RCC 7860 (cell line): ENCODE data around the gene NOL11.
"Not testable (repeated sequence)": the region's sequence is repeated elsewhere in the genome, so short reads cannot be mapped to it uniquely, and the experiment has no call there.

ENCODE experiments used
- DNase-seq: peaks from one replicate; pipeline ENCODE4 v3.0.0-alpha.2; 2015; ENCODE audit warnings: low spot score
- FAIRE-seq: peaks from 2 replicates; lab custom pipeline; 2012; peaks lifted over from hg19 to GRCh38; lab: Jason Lieb, UNC

The NOL11 gene

GRCh38 chr17:67752160-67752559, 34.4 kb downstream of the NOL11 start:
- DNase-seq, FAIRE-seq: not testable (repeated sequence)

GRCh38 chr17:67753026-67753425, 35.3 kb downstream of the NOL11 start:
- no peak for FAIRE-seq
- DNase-seq = no peak

GRCh38 chr17:67754001-67754400, 36.3 kb downstream of the NOL11 start:
- DNase-seq = no peak
- no peak for FAIRE-seq

GRCh38 chr17:67754686-67755085, 37.0 kb downstream of the NOL11 start:
- DNase-seq, FAIRE-seq: not testable (repeated sequence)

GRCh38 chr17:67756766-67757165, 39.0 kb downstream of the NOL11 start:
- not testable (repeated sequence) for DNase-seq, FAIRE-seq

- FAIRE-seq (no peak), DNase-seq (no peak)
Observed at GRCh38 chr17:67759355-67760171, 41.8 kb downstream of the NOL11 start.

GRCh38 chr17:67765623-67766022, 47.9 kb downstream of the NOL11 start:
- DNase-seq (no peak), FAIRE-seq (no peak)

- DNase-seq (no peak), FAIRE-seq (no peak)
Observed at GRCh38 chr17:67769231-67769630, 51.5 kb downstream of the NOL11 start.

- DNase-seq (no peak), FAIRE-seq (no peak)
Observed at GRCh38 chr17:67770539-67770938, 52.8 kb downstream of the NOL11 start.

GRCh38 chr17:67772679-67773078, 54.9 kb downstream of the NOL11 start:
- FAIRE-seq (no peak), DNase-seq (no peak)

GRCh38 chr17:67773246-67773645, 55.5 kb downstream of the NOL11 start:
- FAIRE-seq (no peak), DNase-seq (no peak)

GRCh38 chr17:67779098-67779672, 61.4 kb downstream of the NOL11 start:
- no peak for DNase-seq
- FAIRE-seq = no peak

- FAIRE-seq = no peak
- no peak for DNase-seq
Observed at GRCh38 chr17:67784364-67785121, 66.8 kb downstream of the NOL11 start.

GRCh38 chr17:67785122-67785477, 67.4 kb downstream of the NOL11 start:
- FAIRE-seq (no peak), DNase-seq (no peak)

- FAIRE-seq = no peak
Observed at GRCh38 chr17:67785504-67785903, 67.8 kb downstream of the NOL11 start.

More at GRCh38 chr17:67785504-67785903, 67.8 kb downstream of the NOL11 start:
- no peak for DNase-seq
